PC-3 (cell line): ENCODE data around the gene ADGRL3. TPM values are rescaled to one million over a fixed set of nuclear protein-coding genes. Genes with fewer than 3 reads are reported as not detected.

Source experiments
- ATAC-seq: fragments of 200-7000 bp; cut with Tn5 transposase; 2 replicates; pipeline ENCODE4 v1.9.1; 2020; ENCODE audit warnings: mild to moderate bottlenecking, moderate library complexity
- BruUV-seq: library from RNA; stranded (reverse); fragments of 400-500 nt; replicated peaks from 2 replicates; lab custom pipeline; 2021; lab: Mats Ljungman, UMichigan
- CTCF ChIA-PET: fragments of 300-600 bp; sonication (Branson Sonifier 250); formaldehyde crosslinking; loops from one replicate; lab custom pipeline; 2022; ENCODE audit warnings: antibody characterized with exemption; lab: Charles Lee
- POLR2A ChIA-PET: fragments of 300-600 bp; sonication (Branson Sonifier 250); formaldehyde crosslinking; loops from one replicate; lab custom pipeline; 2022; ENCODE audit warnings: antibody characterized with exemption; ENCODE audit not compliant: unreplicated experiment; lab: Charles Lee
- DNase-seq: peaks from one replicate; pipeline ENCODE4 v3.0.0-alpha.2; 2015
- H2AFZ ChIP-seq: fragments of 300-600 bp; sonication (generic); 2 replicates; pipeline ENCODE4 v1.6.0; 2016; ENCODE audit warnings: antibody characterized with exemption, low read length
- H3F3A ChIP-seq: fragments of 300-600 bp; sonication (generic); one replicate; pipeline ENCODE4 v1.6.0; 2017; ENCODE audit warnings: antibody characterized with exemption, low read length, control low read depth, mild to moderate bottlenecking; ENCODE audit not compliant: unreplicated experiment
- H3K27ac ChIP-seq: fragments of 300-600 bp; sonication (generic); 2 replicates; pipeline ENCODE4 v1.5.1; 2016; ENCODE audit warnings: mild to moderate bottlenecking, low read length
- H3K27me3 ChIP-seq: fragments of 300-600 bp; sonication (generic); 2 replicates; pipeline ENCODE4 v1.6.1; 2016; ENCODE audit warnings: low read length, mixed read lengths
- H3K36me3 ChIP-seq: fragments of 300-600 bp; sonication (generic); 2 replicates; pipeline ENCODE4 v1.6.1; 2016; ENCODE audit warnings: low read depth, mixed run types, low read length, mixed read lengths
- H3K4me1 ChIP-seq: fragments of 300-600 bp; sonication (generic); 2 replicates; pipeline ENCODE4 v1.5.1; 2016; ENCODE audit warnings: low read length; ENCODE audit not compliant: insufficient read depth
- H3K4me2 ChIP-seq: fragments of 300-600 bp; sonication (generic); 2 replicates; pipeline ENCODE4 v1.6.0; 2016; ENCODE audit warnings: low read length
- H3K4me3 ChIP-seq: fragments of 300-600 bp; sonication (generic); 2 replicates; pipeline ENCODE4 v1.5.1; 2016; ENCODE audit warnings: mild to moderate bottlenecking, low read length, mixed read lengths
- H3K79me2 ChIP-seq: fragments of 300-600 bp; sonication (generic); 2 replicates; pipeline ENCODE4 v1.6.1; 2017; ENCODE audit warnings: low read length, mixed read lengths
- H3K9ac ChIP-seq: fragments of 300-600 bp; sonication (generic); 2 replicates; pipeline ENCODE4 v1.6.0; 2016; ENCODE audit warnings: mild to moderate bottlenecking, low read length
- H3K9me2 ChIP-seq: fragments of 300-600 bp; sonication (generic); replicated peaks from 2 replicates; pipeline ENCODE4 v1.6.1; 2016; ENCODE audit warnings: mixed run types, low read length, mixed read lengths
- H3K9me3 ChIP-seq: fragments of 300-600 bp; sonication (generic); 2 replicates; pipeline ENCODE4 v1.6.1; 2016; ENCODE audit warnings: low read length, mixed read lengths
- H4K20me1 ChIP-seq: fragments of 300-600 bp; sonication (generic); 2 replicates; pipeline ENCODE4 v1.6.1; 2016; ENCODE audit warnings: low read length, mixed read lengths
- EZH2 ChIP-seq: fragments of 300-600 bp; sonication (generic); IDR thresholded peaks from one replicate; pipeline ENCODE4 v1.6.1; 2017; ENCODE audit warnings: antibody characterized with exemption, mild to moderate bottlenecking, low read length; ENCODE audit not compliant: unreplicated experiment
- EZH2phosphoT487 ChIP-seq: fragments of 300-600 bp; sonication (generic); IDR thresholded peaks from 2 replicates; pipeline ENCODE4 v1.6.1; 2018; ENCODE audit warnings: mild to moderate bottlenecking, antibody characterized with exemption, low read length, borderline replicate concordance
- intact Hi-C: fragments of 100-400 bp; cut with micrococcal nuclease; formaldehyde crosslinking; loops from 2 replicates; pipeline ENCODE4 v1.9.0; 2023
- total RNA-seq: library from RNA; depleted of rRNA; stranded (reverse); fragments of >200 nt; gene quantifications from 2 replicates; pipeline ENCODE4 v1.2.3, GENCODE V29; 2014
- TF ChIP-seq, protein P1 (sequence below): fragments of 300-600 bp; sonication (generic); conservative IDR thresholded peaks from 2 replicates; pipeline ENCODE4 v1.5.1; 2017; ENCODE audit warnings: antibody characterized with exemption, low read depth, mild to moderate bottlenecking, low read length

The ADGRL3 gene
- total RNA-seq, 1 experiment from 2014 or later, result 0.66 TPM

DNA sequence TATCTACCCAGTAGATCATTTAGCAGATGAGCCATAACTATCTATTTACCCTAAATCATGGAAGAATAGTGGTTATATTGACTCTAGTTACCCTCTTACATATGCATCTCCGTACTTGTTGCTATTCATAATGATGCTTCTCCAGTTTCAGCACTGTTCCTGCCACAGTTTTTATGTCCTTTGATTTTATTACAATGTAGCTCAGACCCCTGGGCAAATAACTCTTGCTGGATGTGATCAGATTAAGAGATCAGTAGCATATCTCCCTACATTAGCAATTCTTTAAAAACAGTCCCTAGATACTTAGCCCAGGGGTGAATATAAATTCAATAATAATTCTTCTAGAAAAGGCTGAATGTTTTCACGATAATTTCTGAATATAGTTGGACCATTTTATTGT, 696.5 kb downstream of the ADGRL3 start:
- BruUV-seq, result no TSS peak
- ChIA-PET POLR2A (no interaction called here), CTCF (no interaction called here)
- ATAC-seq (no peak), DNase-seq (no peak)
- TF ChIP-seq EZH2phosphoT487, result no peak
- TF ChIP-seq, protein P1, sequence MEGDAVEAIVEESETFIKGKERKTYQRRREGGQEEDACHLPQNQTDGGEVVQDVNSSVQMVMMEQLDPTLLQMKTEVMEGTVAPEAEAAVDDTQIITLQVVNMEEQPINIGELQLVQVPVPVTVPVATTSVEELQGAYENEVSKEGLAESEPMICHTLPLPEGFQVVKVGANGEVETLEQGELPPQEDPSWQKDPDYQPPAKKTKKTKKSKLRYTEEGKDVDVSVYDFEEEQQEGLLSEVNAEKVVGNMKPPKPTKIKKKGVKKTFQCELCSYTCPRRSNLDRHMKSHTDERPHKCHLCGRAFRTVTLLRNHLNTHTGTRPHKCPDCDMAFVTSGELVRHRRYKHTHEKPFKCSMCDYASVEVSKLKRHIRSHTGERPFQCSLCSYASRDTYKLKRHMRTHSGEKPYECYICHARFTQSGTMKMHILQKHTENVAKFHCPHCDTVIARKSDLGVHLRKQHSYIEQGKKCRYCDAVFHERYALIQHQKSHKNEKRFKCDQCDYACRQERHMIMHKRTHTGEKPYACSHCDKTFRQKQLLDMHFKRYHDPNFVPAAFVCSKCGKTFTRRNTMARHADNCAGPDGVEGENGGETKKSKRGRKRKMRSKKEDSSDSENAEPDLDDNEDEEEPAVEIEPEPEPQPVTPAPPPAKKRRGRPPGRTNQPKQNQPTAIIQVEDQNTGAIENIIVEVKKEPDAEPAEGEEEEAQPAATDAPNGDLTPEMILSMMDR, result no peak
- no peak for TF ChIP-seq EZH2
- Histone ChIP-seq H3K4me1 (no peaks in the 10 kb centered on the region), H3K9me2 (no peaks in the 10 kb centered on the region), H3K9me3 (no peaks in the 10 kb centered on the region), H4K20me1 (no peaks in the 10 kb centered on the region), H3K79me2 (no peaks in the 10 kb centered on the region), H2AFZ (no peak overlapping the region), H3K4me2 (no peak overlapping the region), H3F3A (no peaks in the 10 kb centered on the region), H3K4me3 (no peak overlapping the region), H3K27me3 (no peaks in the 10 kb centered on the region), H3K27ac (no peak overlapping the region), H3K36me3 (no peaks in the 10 kb centered on the region), H3K9ac (no peak overlapping the region)
- intact Hi-C loops, result no loop called here

GRCh38 chr4:61909031-61909430, 708.9 kb downstream of the ADGRL3 start:
- Histone ChIP-seq H3F3A (no peaks in the 10 kb centered on the region), H3K4me2 (no peak overlapping the region), H3K27me3 (no peaks in the 10 kb centered on the region), H2AFZ (0 out of 2 replicates have a peak overlapping the region, but pooled peaks have one; percentile 23), H3K79me2 (no peaks in the 10 kb centered on the region), H4K20me1 (no peaks in the 10 kb centered on the region), H3K4me3 (no peak overlapping the region), H3K27ac (no peak overlapping the region), H3K9me3 (no peaks in the 10 kb centered on the region), H3K4me1 (no peaks in the 10 kb centered on the region), H3K9me2 (no peaks in the 10 kb centered on the region), H3K36me3 (no peaks in the 10 kb centered on the region), H3K9ac (no peak overlapping the region)
- ATAC-seq (no peak), DNase-seq (no peak)
- TF ChIP-seq EZH2 (no peak), EZH2phosphoT487 (no peak)
- TF ChIP-seq, protein P1, result no peak
- ChIA-PET POLR2A (no interaction called here), CTCF (no interaction called here)
- BruUV-seq, result no TSS peak
- intact Hi-C loops, result no loop called here

GRCh38 chr4:61911313-61911756, 711.2 kb downstream of the ADGRL3 start:
- no TSS peak for BruUV-seq
- CTCF ChIA-PET, result no interaction called here
- no peaks in the 10 kb centered on the region for H3K9me3 ChIP-seq

More at GRCh38 chr4:61911313-61911756, 711.2 kb downstream of the ADGRL3 start:
- no peaks in the 10 kb centered on the region for H3K79me2 ChIP-seq
- DNase-seq, result no peak
- H3K36me3 ChIP-seq, result no peaks in the 10 kb centered on the region
- H3K9me2 ChIP-seq, result no peaks in the 10 kb centered on the region
- peaks cover 9% of the 10 kb centered on the region for H3K4me1 ChIP-seq
- POLR2A ChIA-PET, result no interaction called here
- ATAC-seq, result no peak
- H3K4me2 ChIP-seq, result no peak overlapping the region
- H2AFZ ChIP-seq, result no peak overlapping the region
- no peaks in the 10 kb centered on the region for H3K27me3 ChIP-seq
- H3F3A ChIP-seq, result no peaks in the 10 kb centered on the region
- H3K4me3 ChIP-seq, result no peak overlapping the region
- TF ChIP-seq, protein P1, result no peak
- no peak for TF ChIP-seq EZH2phosphoT487
- no peak for TF ChIP-seq EZH2
- no peak overlapping the region for H3K9ac ChIP-seq
- H4K20me1 ChIP-seq, result no peaks in the 10 kb centered on the region
- intact Hi-C loops, result loop anchor here (10.0 kb wide), 1 partner anchor 387 kb away; no protein-coding TSS in a partner anchor
- H3K27ac ChIP-seq, result no peak overlapping the region
